GM12873 (cell line): ENCODE measurements around the gene GRIPAP1.

ENCODE experiments used
- CTCF ChIP-seq: IDR thresholded peaks from 2 replicates; pipeline ENCODE4 v1.5.1; 2012; ENCODE audit warnings: low read depth, mild to moderate bottlenecking, moderate library complexity, low read length, control low read depth; ENCODE audit not compliant: insufficient read depth; ENCODE audit errors: missing control alignments

The GRIPAP1 gene

GRCh38 chrX:49002091-49002935 is at the start of gene GRIPAP1:
TSS of gene GRIPAP1 (minus strand) at chrX:49002264. CDS start at chrX:49002229, 35 bp downstream.
- TF ChIP-seq CTCF = no peak

GRCh38 chrX:49043987-49044281 is 41.9 kb upstream of the GRIPAP1 start:
- TF ChIP-seq CTCF = no peak

GRCh38 chrX:49043220-49043986 is 41.3 kb upstream of the GRIPAP1 start, which contains the start of gene TFE3:
TSS of gene TFE3 (minus strand) at chrX:49043357. CDS start at chrX:49043226, 131 bp downstream.
- TF ChIP-seq CTCF = peak; percentile 53

GRCh38 chrX:49042581-49043219 is 40.6 kb upstream of the GRIPAP1 start:
- TF ChIP-seq CTCF = no peak

- TF ChIP-seq CTCF = no peak
Observed at GRCh38 chrX:49041744-49042580, 39.9 kb upstream of the GRIPAP1 start.

- TF ChIP-seq CTCF = no peak
Observed at GRCh38 chrX:49040376-49040955, 38.4 kb upstream of the GRIPAP1 start.
